Smooth muscle cell (in vitro differentiated cells): ENCODE data around the gene C2orf42. TPM values are rescaled to one million over a fixed set of nuclear protein-coding genes. Genes with fewer than 3 reads are reported as not detected.

Experiments
- DNase-seq: peaks from one replicate; lab custom pipeline; 2025; ENCODE audit not compliant: unreplicated experiment; lab: John Stamatoyannopoulos, UW
- H2AFZ ChIP-seq: fragments of 200-600 bp; sonication (generic); 2 replicates; pipeline ENCODE4 v1.6.0; 2016; ENCODE audit warnings: antibody characterized with exemption, low read depth, mild to moderate bottlenecking
- H3F3A ChIP-seq: fragments of 200-600 bp; sonication (generic); 2 replicates; pipeline ENCODE4 v1.6.0; 2017; ENCODE audit warnings: antibody characterized with exemption, low read depth
- H3K27ac ChIP-seq: fragments of 200-600 bp; sonication (generic); 2 replicates; pipeline ENCODE4 v1.5.1; 2016; ENCODE audit warnings: low read depth, mild to moderate bottlenecking
- H3K27me3 ChIP-seq: fragments of 200-600 bp; sonication (generic); 2 replicates; pipeline ENCODE4 v1.6.1; 2016; ENCODE audit warnings: low read depth, mild to moderate bottlenecking
- H3K36me3 ChIP-seq: fragments of 200-600 bp; sonication (generic); 2 replicates; pipeline ENCODE4 v1.5.1; 2016; ENCODE audit warnings: low read depth
- H3K4me1 ChIP-seq: fragments of 200-600 bp; sonication (generic); 2 replicates; pipeline ENCODE4 v1.5.1; 2016; ENCODE audit warnings: low read depth
- H3K4me2 ChIP-seq: fragments of 200-600 bp; sonication (generic); 2 replicates; pipeline ENCODE4 v1.6.0; 2016; ENCODE audit warnings: mild to moderate bottlenecking
- H3K4me3 ChIP-seq: fragments of 200-600 bp; sonication (generic); 2 replicates; pipeline ENCODE4 v1.5.1; 2016; ENCODE audit warnings: mild to moderate bottlenecking
- H3K79me2 ChIP-seq: fragments of 200-600 bp; sonication (generic); 2 replicates; pipeline ENCODE4 v1.6.0; 2016; ENCODE audit warnings: low read depth, mild to moderate bottlenecking
- H3K9ac ChIP-seq: fragments of 200-600 bp; sonication (generic); 2 replicates; pipeline ENCODE4 v1.6.0; 2016; ENCODE audit warnings: low read depth
- H3K9me3 ChIP-seq: fragments of 200-600 bp; sonication (generic); replicated peaks from 2 replicates; pipeline ENCODE4 v1.5.1; 2016; ENCODE audit warnings: low read depth
- H4K20me1 ChIP-seq: fragments of 200-600 bp; sonication (generic); 2 replicates; pipeline ENCODE4 v1.6.0; 2016; ENCODE audit warnings: low read depth
- CTCF ChIP-seq: fragments of 200-600 bp; sonication (generic); IDR thresholded peaks from 2 replicates; pipeline ENCODE4 v1.5.1; 2017; ENCODE audit warnings: borderline replicate concordance, mild to moderate bottlenecking, antibody characterized with exemption; ENCODE audit not compliant: insufficient read depth, poor library complexity, severe bottlenecking
- WGBS: methylation state at CpG from one replicate; pipeline ENCODE4 v1.1.7; 2016; ENCODE audit warnings: low lambda C conversion rate; 5-methylcytosine and 5-hydroxymethylcytosine counted together
- polyA plus RNA-seq: library from polyadenylated mRNA; unstranded; fragments of >200 nt; fragmentation: Nextera tagmentation; extraction: Ambion mirVana; gene quantifications from 2 replicates; pipeline ENCODE4 v1.2.1, GENCODE V29; 2016
- total RNA-seq: library from RNA; depleted of rRNA; stranded (reverse); fragments of >200 nt; gene quantifications from 2 replicates; pipeline ENCODE4 v1.2.3, GENCODE V29; 2014

C2orf42 gene
- total and polyA plus RNA-seq, 2 experiments from 2014 or later: 7.8 to 9.4 TPM

- 38% methylated on average over 4 of the region's 4 CpGs for WGBS
- no peaks in the 10 kb centered on the region for H4K20me1 ChIP-seq
These were observed 71.9 kb downstream of the C2orf42 start for GRCh38 chr2:70118798-70119454.

GRCh38 chr2:70116936-70117552 is 73.8 kb downstream of the C2orf42 start:
- no peak for TF ChIP-seq CTCF
- no peaks in the 10 kb centered on the region for H3K27me3 ChIP-seq
- 87% methylated on average over 2 of the region's 2 CpGs for WGBS
- no peaks in the 10 kb centered on the region for H4K20me1 ChIP-seq
- H3F3A ChIP-seq: peaks cover 5% of the 10 kb centered on the region
- H2AFZ ChIP-seq: no peak overlapping the region
- H3K4me1 ChIP-seq: peaks cover 31% of the 10 kb centered on the region
- no peaks in the 10 kb centered on the region for H3K79me2 ChIP-seq
- H3K4me3 ChIP-seq: no peak overlapping the region
- no peaks in the 10 kb centered on the region for H3K36me3 ChIP-seq
- no peaks in the 10 kb centered on the region for H3K9me3 ChIP-seq
- no peak overlapping the region for H3K4me2 ChIP-seq
- DNase-seq: no peak
- no peak overlapping the region for H3K9ac ChIP-seq
- H3K27ac ChIP-seq: no peak overlapping the region

More at GRCh38 chr2:70118798-70119454, 71.9 kb downstream of the C2orf42 start:
- Histone ChIP-seq H3K4me2 (no peak overlapping the region), H3F3A (peaks cover 11% of the 10 kb centered on the region), H3K9me3 (no peaks in the 10 kb centered on the region), H2AFZ (peak overlapping the region; percentile 24), H3K9ac (no peak overlapping the region), H3K4me3 (no peak overlapping the region), H3K4me1 (peaks cover 34% of the 10 kb centered on the region), H3K36me3 (no peaks in the 10 kb centered on the region), H3K79me2 (no peaks in the 10 kb centered on the region), H3K27me3 (no peaks in the 10 kb centered on the region), H3K27ac (no peak overlapping the region)
- DNase-seq: no peak
- TF ChIP-seq CTCF: no peak

DNA sequence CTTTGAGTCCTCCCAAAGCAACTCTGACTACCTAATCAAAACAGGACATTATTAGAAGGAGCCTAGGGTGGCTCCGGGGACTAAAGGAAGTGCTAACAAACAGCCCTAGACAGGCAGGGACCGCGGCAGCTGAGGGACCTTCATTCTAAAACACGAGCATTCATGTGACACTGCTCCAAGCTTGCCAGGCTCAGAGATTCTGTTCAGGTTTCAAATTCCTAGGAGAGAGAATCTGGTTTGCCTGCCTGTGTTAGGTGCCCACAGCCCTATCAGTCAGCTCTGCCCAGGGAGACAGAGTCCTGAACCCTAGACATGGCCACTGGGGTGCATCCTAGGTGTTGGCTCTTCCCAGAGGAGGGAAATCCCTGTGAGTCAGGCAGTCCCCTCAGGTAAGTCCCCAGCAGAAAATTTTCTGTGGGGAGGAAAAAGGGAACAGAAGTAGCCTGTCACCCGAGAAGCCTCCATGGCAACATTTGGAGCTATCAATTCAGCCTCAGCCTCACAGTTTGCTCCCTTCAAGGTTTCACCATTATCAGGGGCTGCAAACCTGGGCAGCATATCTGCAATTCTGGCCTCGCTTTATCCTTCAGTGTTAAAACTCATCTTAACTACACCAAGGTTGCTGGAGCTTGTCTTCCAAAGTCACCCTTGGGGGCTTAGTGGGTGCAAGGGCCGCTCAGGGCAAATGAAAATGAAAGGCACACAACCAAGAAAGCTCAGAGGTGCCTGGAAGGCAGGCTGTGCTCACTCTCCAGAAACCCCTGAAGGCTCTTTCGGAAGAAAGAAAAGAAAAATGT is 75.0 kb downstream of the C2orf42 start:
- DNase-seq: no peak
- no peaks in the 10 kb centered on the region for H3K27me3 ChIP-seq
- H3K4me2 ChIP-seq: no peak overlapping the region
- no peaks in the 10 kb centered on the region for H3K79me2 ChIP-seq
- 94% methylated on average over 8 of the region's 8 CpGs for WGBS
- no peak overlapping the region for H3K4me3 ChIP-seq
- H3K9me3 ChIP-seq: no peaks in the 10 kb centered on the region
- no peaks in the 10 kb centered on the region for H3K36me3 ChIP-seq
- peaks cover 11% of the 10 kb centered on the region for H3F3A ChIP-seq
- no peak overlapping the region for H2AFZ ChIP-seq
- H3K4me1 ChIP-seq: peaks cover 33% of the 10 kb centered on the region
- H3K27ac ChIP-seq: no peak overlapping the region
- H4K20me1 ChIP-seq: no peaks in the 10 kb centered on the region
- TF ChIP-seq CTCF: no peak
- H3K9ac ChIP-seq: no peak overlapping the region
